ENCODE results near the gene PSENEN.

DNA sequence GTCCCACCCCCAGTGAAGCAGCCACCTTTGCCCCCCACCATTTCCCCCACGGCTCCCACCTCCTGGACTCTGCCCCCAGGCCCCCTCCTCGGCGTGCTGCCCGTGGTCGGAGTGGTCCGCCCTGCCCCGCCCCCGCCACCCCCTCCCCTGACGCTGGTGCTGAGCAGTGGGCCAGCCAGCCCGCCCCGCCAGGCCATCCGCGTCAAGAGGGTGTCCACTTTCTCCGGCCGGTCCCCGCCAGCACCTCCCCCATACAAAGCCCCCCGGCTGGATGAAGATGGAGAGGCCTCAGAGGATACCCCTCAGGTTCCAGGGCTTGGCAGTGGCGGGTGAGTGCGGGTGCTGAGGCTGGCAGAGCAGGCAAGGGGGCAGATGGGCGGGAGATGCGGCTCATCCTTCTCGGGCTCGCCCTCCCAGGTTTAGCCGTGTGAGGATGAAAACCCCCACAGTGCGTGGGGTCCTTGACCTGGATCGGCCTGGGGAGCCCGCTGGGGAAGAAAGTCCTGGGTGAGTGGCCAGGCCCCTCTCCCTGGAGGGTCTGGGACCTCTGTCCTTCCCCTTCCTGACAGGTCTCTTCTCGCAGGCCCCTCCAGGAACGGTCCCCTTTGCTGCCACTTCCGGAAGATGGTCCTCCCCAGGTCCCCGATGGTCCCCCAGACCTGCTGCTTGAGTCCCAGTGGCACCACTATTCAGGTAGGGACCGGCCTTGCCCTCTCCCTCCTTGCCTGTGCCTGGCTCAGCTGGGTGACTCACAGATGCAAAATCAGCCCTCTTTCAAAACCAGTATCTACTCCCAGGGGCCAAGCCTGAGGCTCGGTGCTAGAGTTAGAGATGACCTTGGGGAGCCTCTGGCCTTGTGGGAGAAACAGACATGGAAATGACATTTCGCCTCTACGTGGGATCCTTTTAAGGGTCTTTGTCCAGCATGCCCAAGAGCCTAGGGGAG lies 12.0 kb upstream of the PSENEN start:
- TF ChIP-seq EZH2 (IDR thresholded peaks at IDR 0.05; ENCODE audit: low read depth, unreplicated experiment) = no peak
- TF ChIP-seq, protein P1, sequence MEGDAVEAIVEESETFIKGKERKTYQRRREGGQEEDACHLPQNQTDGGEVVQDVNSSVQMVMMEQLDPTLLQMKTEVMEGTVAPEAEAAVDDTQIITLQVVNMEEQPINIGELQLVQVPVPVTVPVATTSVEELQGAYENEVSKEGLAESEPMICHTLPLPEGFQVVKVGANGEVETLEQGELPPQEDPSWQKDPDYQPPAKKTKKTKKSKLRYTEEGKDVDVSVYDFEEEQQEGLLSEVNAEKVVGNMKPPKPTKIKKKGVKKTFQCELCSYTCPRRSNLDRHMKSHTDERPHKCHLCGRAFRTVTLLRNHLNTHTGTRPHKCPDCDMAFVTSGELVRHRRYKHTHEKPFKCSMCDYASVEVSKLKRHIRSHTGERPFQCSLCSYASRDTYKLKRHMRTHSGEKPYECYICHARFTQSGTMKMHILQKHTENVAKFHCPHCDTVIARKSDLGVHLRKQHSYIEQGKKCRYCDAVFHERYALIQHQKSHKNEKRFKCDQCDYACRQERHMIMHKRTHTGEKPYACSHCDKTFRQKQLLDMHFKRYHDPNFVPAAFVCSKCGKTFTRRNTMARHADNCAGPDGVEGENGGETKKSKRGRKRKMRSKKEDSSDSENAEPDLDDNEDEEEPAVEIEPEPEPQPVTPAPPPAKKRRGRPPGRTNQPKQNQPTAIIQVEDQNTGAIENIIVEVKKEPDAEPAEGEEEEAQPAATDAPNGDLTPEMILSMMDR (conservative IDR thresholded peaks at IDR 0.05; ENCODE audit: low read depth in 2 of 2) = no peak
- no peak for TF ChIP-seq EZH2phosphoT487 (IDR thresholded peaks at IDR 0.05; ENCODE audit: unreplicated experiment)
- TF ChIP-seq, protein P2, sequence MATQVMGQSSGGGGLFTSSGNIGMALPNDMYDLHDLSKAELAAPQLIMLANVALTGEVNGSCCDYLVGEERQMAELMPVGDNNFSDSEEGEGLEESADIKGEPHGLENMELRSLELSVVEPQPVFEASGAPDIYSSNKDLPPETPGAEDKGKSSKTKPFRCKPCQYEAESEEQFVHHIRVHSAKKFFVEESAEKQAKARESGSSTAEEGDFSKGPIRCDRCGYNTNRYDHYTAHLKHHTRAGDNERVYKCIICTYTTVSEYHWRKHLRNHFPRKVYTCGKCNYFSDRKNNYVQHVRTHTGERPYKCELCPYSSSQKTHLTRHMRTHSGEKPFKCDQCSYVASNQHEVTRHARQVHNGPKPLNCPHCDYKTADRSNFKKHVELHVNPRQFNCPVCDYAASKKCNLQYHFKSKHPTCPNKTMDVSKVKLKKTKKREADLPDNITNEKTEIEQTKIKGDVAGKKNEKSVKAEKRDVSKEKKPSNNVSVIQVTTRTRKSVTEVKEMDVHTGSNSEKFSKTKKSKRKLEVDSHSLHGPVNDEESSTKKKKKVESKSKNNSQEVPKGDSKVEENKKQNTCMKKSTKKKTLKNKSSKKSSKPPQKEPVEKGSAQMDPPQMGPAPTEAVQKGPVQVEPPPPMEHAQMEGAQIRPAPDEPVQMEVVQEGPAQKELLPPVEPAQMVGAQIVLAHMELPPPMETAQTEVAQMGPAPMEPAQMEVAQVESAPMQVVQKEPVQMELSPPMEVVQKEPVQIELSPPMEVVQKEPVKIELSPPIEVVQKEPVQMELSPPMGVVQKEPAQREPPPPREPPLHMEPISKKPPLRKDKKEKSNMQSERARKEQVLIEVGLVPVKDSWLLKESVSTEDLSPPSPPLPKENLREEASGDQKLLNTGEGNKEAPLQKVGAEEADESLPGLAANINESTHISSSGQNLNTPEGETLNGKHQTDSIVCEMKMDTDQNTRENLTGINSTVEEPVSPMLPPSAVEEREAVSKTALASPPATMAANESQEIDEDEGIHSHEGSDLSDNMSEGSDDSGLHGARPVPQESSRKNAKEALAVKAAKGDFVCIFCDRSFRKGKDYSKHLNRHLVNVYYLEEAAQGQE (IDR thresholded peaks at IDR 0.05; ENCODE audit: unreplicated experiment) = no peak
- no peak for TF ChIP-seq CREB1 (CRISPR knock-in tag; IDR thresholded peaks at IDR 0.05; ENCODE audit: low read depth)
- no peak for TF ChIP-seq POLR2AphosphoS5 (IDR thresholded peaks at IDR 0.05; ENCODE audit: low read depth)
- no peak for TF ChIP-seq ZNF114 (CRISPR knock-in tag; IDR thresholded peaks at IDR 0.05)
- TF ChIP-seq JUNB (IDR thresholded peaks at IDR 0.05; ENCODE audit: unreplicated experiment) = no peak
- no peak for TF ChIP-seq STAT1 (IDR thresholded peaks at IDR 0.05; ENCODE audit: unreplicated experiment)
- TF ChIP-seq, protein P3, sequence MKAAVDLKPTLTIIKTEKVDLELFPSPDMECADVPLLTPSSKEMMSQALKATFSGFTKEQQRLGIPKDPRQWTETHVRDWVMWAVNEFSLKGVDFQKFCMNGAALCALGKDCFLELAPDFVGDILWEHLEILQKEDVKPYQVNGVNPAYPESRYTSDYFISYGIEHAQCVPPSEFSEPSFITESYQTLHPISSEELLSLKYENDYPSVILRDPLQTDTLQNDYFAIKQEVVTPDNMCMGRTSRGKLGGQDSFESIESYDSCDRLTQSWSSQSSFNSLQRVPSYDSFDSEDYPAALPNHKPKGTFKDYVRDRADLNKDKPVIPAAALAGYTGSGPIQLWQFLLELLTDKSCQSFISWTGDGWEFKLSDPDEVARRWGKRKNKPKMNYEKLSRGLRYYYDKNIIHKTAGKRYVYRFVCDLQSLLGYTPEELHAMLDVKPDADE (IDR thresholded peaks at IDR 0.05) = no peak
- TF ChIP-seq, protein P4, sequence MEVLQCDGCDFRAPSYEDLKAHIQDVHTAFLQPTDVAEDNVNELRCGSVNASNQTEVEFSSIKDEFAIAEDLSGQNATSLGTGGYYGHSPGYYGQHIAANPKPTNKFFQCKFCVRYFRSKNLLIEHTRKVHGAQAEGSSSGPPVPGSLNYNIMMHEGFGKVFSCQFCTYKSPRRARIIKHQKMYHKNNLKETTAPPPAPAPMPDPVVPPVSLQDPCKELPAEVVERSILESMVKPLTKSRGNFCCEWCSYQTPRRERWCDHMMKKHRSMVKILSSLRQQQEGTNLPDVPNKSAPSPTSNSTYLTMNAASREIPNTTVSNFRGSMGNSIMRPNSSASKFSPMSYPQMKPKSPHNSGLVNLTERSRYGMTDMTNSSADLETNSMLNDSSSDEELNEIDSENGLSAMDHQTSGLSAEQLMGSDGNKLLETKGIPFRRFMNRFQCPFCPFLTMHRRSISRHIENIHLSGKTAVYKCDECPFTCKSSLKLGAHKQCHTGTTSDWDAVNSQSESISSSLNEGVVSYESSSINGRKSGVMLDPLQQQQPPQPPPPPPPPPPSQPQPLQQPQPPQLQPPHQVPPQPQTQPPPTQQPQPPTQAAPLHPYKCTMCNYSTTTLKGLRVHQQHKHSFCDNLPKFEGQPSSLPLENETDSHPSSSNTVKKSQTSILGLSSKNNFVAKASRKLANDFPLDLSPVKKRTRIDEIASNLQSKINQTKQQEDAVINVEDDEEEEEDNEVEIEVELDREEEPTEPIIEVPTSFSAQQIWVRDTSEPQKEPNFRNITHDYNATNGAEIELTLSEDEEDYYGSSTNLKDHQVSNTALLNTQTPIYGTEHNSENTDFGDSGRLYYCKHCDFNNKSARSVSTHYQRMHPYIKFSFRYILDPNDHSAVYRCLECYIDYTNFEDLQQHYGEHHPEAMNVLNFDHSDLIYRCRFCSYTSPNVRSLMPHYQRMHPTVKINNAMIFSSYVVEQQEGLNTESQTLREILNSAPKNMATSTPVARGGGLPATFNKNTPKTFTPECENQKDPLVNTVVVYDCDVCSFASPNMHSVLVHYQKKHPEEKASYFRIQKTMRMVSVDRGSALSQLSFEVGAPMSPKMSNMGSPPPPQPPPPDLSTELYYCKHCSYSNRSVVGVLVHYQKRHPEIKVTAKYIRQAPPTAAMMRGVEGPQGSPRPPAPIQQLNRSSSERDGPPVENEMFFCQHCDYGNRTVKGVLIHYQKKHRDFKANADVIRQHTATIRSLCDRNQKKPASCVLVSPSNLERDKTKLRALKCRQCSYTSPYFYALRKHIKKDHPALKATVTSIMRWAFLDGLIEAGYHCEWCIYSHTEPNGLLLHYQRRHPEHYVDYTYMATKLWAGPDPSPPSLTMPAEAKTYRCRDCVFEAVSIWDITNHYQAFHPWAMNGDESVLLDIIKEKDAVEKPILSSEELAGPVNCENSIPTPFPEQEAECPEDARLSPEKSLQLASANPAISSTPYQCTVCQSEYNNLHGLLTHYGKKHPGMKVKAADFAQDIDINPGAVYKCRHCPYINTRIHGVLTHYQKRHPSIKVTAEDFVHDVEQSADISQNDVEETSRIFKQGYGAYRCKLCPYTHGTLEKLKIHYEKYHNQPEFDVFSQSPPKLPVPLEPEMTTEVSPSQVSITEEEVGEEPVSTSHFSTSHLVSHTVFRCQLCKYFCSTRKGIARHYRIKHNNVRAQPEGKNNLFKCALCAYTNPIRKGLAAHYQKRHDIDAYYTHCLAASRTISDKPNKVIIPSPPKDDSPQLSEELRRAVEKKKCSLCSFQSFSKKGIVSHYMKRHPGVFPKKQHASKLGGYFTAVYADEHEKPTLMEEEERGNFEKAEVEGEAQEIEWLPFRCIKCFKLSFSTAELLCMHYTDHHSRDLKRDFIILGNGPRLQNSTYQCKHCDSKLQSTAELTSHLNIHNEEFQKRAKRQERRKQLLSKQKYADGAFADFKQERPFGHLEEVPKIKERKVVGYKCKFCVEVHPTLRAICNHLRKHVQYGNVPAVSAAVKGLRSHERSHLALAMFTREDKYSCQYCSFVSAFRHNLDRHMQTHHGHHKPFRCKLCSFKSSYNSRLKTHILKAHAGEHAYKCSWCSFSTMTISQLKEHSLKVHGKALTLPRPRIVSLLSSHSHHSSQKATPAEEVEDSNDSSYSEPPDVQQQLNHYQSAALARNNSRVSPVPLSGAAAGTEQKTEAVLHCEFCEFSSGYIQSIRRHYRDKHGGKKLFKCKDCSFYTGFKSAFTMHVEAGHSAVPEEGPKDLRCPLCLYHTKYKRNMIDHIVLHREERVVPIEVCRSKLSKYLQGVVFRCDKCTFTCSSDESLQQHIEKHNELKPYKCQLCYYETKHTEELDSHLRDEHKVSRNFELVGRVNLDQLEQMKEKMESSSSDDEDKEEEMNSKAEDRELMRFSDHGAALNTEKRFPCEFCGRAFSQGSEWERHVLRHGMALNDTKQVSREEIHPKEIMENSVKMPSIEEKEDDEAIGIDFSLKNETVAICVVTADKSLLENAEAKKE (CRISPR knock-in tag; IDR thresholded peaks at IDR 0.05) = no peak
- TF ChIP-seq NANOG (IDR thresholded peaks at IDR 0.05; ENCODE audit: borderline replicate concordance) = no peak

All from GM23338 (cell line).